ENCODE data around the gene ITGB4. TPM values are rescaled to one million over a fixed set of nuclear protein-coding genes. Genes with fewer than 3 reads are reported as not detected.

Gene ITGB4
- total and polyA plus RNA-seq, 10 of the 15 experiments (the other 5 are each of a cell fraction or from before 2014, with no cell fraction given), result 0.06 to 1.6 (median 0.27) TPM; not detected in 2

GRCh38 chr17:75750661-75751423 lies 29.6 kb downstream of the ITGB4 start (continued):
- no peak for TF ChIP-seq CTCF (IDR thresholded peaks at IDR 0.05 in 2 of 3, conservative IDR thresholded peaks at IDR 0.05 in 1 of 3; ENCODE audit: control insufficient read depth in 2 of 3, extremely low read depth in 1 of 3, insufficient read depth in 1 of 3, low read depth in 3 of 3, low read length in 3 of 3)
- no peak for TF ChIP-seq EZH2 (IDR thresholded peaks at IDR 0.05; ENCODE audit: borderline replicate concordance, control insufficient read depth, low read depth, low read length)

- POLR2A ChIA-PET, result no interaction called here
- no peaks in the 10 kb centered on the region for H3K36me3 ChIP-seq (ENCODE audit: control insufficient read depth in 2 of 2, insufficient read depth in 2 of 2, low read length in 1 of 2)
- FAIRE-seq (no peak), DNase-seq (ENCODE audit: low read depth, low spot score) (no peak), ATAC-seq (no peak)
- H3K4me2 ChIP-seq (ENCODE audit: control insufficient read depth, insufficient read depth), result no peak overlapping the region
- H3K27ac ChIP-seq (ENCODE audit: control insufficient read depth, insufficient read depth), result no peak overlapping the region
- peaks cover 10% of the 10 kb centered on the region for H3K4me1 ChIP-seq (ENCODE audit: control insufficient read depth, insufficient read depth, low read length)
- RAD21 ChIA-PET (ENCODE audit: unreplicated experiment), result interaction anchor here (1.3 to 7.1 kb wide), 7 partner anchors 78 to 152 kb away, joined by 5 to 148 read pairs (median 24); partner anchors contain the start of genes SMIM5 and TRIM65
- no peaks in the 10 kb centered on the region for H3K9me3 ChIP-seq (replicated peaks; ENCODE audit: control insufficient read depth, insufficient read depth, low read length)
- in situ Hi-C loops (cut with MboI), result no loop called here
- H3K27me3 ChIP-seq (replicated peaks in 1 of 2; ENCODE audit: control insufficient read depth in 2 of 2, insufficient read depth in 2 of 2, low read length in 1 of 2), result no peaks in the 10 kb centered on the region
- WGBS (ENCODE audit: insufficient coverage, insufficient replicate concordance, low lambda C conversion rate, missing lambda C conversion rate), result 82% methylated on average over 23 of the region's 24 CpGs
- BruUV-seq (replicated peaks), result no TSS peak
- no peaks in the 10 kb centered on the region; the same call in 1 of the 2 replicates for H4K20me1 ChIP-seq (ENCODE audit: control insufficient read depth, insufficient read depth)
- intact Hi-C loops (cut with micrococcal nuclease; ENCODE audit: unreplicated experiment), result loop anchor here (5.0 kb wide), 1 partner anchor 325 kb away; no protein-coding TSS in a partner anchor
- TF ChIP-seq MTA2 (IDR thresholded peaks at IDR 0.05; ENCODE audit: low read depth) (no peak), SUPT20H (IDR thresholded peaks at IDR 0.05; ENCODE audit: borderline replicate concordance, control insufficient read depth, low read depth, low read length) (no peak), ZNF687 (IDR thresholded peaks at IDR 0.05) (no peak), USF2 (IDR thresholded peaks at IDR 0.05; ENCODE audit: borderline replicate concordance, low read depth, low read length) (no peak), RAD51 (IDR thresholded peaks at IDR 0.05) (no peak), SUZ12 (IDR thresholded peaks at IDR 0.05; ENCODE audit: unreplicated experiment) (no peak)
- H3K4me3 ChIP-seq, result no peak overlapping the region
- H3K79me2 ChIP-seq (ENCODE audit: control insufficient read depth, insufficient read depth, low read length), result no peaks in the 10 kb centered on the region
- no peak overlapping the region for H2AFZ ChIP-seq (ENCODE audit: control insufficient read depth, low read depth, low read length)
- no peak overlapping the region for H3K9ac ChIP-seq (ENCODE audit: control insufficient read depth, insufficient read depth, low read length)
- CTCF ChIA-PET, result interaction anchor here (1.0 to 10.6 kb wide), 20 partner anchors 9 to 296 kb away, joined by 3 to 336 read pairs (median 14); partner anchors contain the start of genes GALK1, SMIM5, TMEM94 and UNC13D
- SMC1A ChIA-PET (ENCODE audit: uncharacterized antibody, unreplicated experiment), result interaction anchor here (2.8 kb wide), 1 partner anchor 118 kb away, joined by 26 read pairs; the partner anchor contains the start of gene SMIM5
These were observed 30.6 kb downstream of the ITGB4 start for GRCh38 chr17:75751676-75752404.
